Putamen (tissue), 1 donor: ENCODE results near the gene PCDHB11.
A peak's percentile ranks its signal among the peaks of the same experiment; 100 is the strongest.
"Not testable (repeated sequence)": the region's sequence is repeated elsewhere in the genome, so short reads cannot be mapped to it uniquely, and the experiment has no call there.

Experiments
- DNase-seq: peaks from one replicate; pipeline ENCODE4 v3.0.0-alpha.2; 2016; ENCODE audit warnings: low spot score

The PCDHB11 gene

DNA sequence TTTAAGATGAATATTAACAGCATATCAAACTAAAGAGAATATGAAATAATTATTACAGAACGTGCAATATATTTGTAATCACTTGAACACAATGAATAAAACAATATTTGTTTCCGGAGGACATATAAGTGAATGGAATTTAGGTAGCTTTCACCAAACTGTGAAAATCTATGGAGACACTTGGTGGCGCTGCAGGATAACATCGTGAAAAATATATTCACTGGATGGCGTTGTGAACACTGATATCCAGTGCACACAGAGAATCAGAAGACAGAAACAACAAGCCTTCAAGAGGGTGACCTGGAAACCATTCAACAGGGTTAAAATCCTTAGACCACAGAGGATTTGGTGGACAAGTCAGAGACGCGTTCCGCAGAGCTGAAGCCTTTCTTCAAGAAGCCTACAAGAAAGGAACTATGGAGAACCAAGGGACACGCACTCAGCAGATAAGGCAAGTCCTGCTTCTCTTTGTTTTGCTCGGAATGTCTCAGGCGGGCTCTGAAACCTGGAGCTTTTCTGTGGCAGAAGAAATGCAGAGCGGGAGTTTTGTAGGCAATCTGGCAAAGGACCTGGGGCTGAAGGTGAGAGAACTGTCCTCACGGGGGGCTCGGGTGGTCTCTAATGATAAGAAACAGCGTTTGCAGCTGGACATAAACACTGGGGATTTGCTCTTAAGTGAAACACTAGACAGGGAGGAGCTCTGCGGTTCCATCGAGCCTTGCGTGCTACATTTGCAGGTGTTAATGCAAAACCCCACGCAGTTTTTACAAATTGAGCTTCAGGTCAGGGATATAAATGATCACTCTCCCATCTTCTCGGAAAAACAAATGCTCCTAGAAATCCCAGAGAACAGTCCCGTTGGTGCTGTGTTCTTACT, at the start of gene PCDHB11:
PCDHB11 (plus strand) TSS at position 269 of the 877 bp plus-strand sequence; CDS start at position 417, 148 bp downstream.
- DNase-seq, result no peak

DNA sequence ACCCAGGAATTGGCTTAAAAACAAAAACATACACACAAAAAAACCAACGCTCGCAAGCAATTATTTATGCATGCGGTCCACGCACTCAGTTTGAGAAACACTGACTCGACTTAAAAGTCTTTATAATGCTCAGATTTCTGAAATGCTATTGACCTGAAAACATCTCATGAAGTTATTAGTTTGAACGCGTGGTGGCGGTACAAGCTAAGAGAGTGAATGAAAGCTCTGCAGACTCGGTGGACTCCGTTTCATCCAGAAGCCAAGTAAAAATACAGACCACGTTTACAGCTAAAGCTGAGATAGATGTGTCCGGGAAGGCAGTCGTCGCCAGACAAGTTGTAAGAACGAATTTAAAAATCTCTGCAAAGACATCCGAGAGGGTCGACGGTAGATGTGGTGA, 49.6 kb upstream of the PCDHB11 start, which contains the start of gene PCDHB6:
PCDHB6 (plus strand) TSS at position 246 of the 400 bp plus-strand sequence. CDS start 201 bp downstream, outside the sequence.
- no peak for DNase-seq

- no peak for DNase-seq
These were observed 49.0 kb upstream of the PCDHB11 start for GRCh38 chr5:141150224-141150992.

DNA sequence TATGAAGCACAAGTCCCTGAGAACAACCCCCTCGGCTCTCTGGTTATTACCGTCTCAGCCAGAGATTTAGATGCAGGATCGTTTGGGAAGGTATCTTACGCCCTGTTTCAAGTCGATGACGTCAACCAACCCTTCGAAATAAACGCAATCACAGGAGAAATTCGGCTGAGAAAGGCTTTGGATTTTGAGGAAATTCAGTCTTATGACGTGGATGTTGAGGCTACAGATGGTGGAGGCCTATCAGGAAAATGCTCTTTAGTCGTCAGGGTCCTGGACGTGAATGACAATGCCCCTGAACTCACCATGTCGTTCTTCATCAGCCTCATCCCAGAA, 48.5 kb upstream of the PCDHB11 start:
- no peak for DNase-seq

- DNase-seq, result not testable (repeated sequence)
These were observed 47.8 kb upstream of the PCDHB11 start for GRCh38 chr5:141151632-141152031.

GRCh38 chr5:141152096-141152495, 47.3 kb upstream of the PCDHB11 start:
- DNase-seq, result not testable (repeated sequence)

- DNase-seq, result no peak
These were observed 43.7 kb upstream of the PCDHB11 start for GRCh38 chr5:141155540-141156374.

GRCh38 chr5:141157356-141157755, 42.1 kb upstream of the PCDHB11 start:
- DNase-seq, result not testable (repeated sequence)

DNA sequence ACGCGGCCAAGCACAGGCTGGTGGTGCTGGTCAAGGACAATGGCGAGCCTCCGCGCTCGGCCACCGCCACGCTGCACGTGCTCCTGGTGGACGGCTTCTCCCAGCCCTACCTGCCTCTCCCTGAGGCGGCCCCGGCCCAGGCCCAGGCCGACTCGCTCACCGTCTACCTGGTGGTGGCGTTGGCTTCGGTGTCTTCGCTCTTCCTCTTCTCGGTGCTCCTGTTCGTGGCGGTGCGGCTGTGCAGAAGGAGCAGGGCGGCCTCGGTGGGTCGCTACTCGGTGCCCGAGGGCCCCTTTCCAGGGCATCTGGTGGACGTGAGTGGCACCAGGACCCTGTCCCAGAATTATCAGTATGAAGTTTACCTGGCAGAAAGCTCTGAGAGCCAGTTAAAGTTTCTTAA, 41.5 kb upstream of the PCDHB11 start:
- not testable (repeated sequence) for DNase-seq

DNA sequence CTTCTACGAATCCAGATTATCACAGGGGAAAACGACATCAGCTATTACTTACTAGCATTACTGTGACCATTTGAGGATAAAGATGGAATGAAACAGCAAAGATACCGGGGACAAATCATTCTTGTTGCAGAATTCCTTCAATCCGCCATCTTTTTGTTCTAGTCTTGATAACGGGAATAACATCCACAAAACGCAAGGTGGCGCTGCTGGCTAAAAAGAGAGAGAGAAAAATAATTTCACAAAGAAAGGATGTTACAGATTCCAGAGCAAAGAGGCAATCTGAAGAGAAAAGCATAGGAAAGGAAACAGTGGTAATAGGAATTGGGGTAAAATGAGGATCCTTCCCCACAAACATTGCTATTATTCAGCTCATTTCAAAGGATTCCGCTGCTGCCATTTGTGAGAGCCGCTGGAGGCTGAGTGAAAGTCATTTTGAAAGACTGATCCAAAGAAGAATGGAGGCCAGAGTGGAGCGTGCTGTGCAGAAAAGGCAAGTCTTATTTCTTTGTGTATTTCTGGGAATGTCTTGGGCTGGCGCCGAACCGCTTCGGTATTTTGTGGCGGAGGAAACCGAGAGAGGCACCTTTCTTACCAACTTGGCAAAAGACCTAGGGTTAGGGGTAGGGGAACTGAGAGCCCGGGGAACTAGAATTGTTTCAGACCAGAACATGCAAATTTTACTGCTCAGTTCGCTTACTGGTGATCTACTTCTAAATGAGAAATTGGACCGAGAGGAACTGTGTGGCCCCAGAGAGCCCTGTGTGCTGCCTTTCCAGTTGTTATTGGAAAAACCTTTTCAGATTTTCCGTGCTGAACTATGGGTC, 26.8 kb upstream of the PCDHB11 start, which contains the start of gene PCDHB7:
PCDHB7 (plus strand) TSS at position 264 of the 824 bp plus-strand sequence; CDS start at position 456, 192 bp downstream.
- DNase-seq, result peak; percentile 11

- DNase-seq, result not testable (repeated sequence)
These were observed 24.9 kb upstream of the PCDHB11 start for GRCh38 chr5:141174291-141175104.

DNA sequence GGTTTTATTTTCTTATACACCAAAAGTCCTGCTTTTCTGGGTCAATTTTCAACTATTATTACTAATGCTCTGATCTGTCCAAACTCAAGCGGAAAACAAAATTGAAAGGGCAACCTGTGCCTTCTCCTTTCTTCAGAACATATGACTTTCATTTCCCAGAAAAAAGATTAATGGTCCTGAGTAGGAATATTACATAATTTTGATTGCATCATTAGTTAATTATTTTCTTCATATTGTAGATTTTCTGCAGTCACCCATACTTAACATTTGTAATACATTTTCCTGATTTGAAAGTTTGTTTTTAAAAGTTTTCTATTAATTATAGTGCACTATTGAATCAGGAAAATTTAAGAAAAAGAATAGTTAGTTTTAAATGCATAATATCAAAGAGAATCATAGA, 23.5 kb upstream of the PCDHB11 start:
- DNase-seq, result no peak

DNA sequence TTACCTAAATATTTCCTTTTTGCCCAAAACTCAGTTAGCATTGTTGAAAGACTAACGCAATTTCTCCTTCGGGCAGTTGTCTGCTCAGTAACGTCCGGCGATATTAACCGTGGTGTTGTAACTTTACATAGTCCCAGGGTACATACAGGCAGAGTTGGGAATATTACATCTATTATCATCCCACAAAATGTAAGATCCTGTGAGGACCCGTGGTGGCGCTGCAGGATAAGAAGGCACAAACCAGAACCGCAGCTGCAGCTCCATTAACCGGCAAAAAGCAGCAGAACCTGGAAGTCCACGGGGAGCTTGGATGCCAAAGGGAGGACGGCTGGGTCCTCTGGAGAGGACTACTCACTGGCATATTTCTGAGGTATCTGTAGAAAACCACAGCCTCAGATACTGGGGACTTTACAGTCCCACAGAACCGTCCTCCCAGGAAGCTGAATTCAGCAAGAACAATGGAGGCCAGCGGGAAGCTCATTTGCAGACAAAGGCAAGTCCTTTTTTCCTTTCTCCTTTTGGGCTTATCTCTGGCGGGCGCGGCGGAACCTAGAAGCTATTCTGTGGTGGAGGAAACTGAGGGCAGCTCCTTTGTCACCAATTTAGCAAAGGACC, 21.7 kb upstream of the PCDHB11 start, which contains the start of gene PCDHB8:
PCDHB8 (plus strand) TSS at position 214 of the 615 bp plus-strand sequence; CDS start at position 459, 245 bp downstream.
- not testable (repeated sequence) for DNase-seq

- DNase-seq, result not testable (repeated sequence)
These were observed 20.1 kb upstream of the PCDHB11 start for GRCh38 chr5:141179371-141179770.

- not testable (repeated sequence) for DNase-seq
These were observed 19.6 kb upstream of the PCDHB11 start for GRCh38 chr5:141179876-141180275.

DNA sequence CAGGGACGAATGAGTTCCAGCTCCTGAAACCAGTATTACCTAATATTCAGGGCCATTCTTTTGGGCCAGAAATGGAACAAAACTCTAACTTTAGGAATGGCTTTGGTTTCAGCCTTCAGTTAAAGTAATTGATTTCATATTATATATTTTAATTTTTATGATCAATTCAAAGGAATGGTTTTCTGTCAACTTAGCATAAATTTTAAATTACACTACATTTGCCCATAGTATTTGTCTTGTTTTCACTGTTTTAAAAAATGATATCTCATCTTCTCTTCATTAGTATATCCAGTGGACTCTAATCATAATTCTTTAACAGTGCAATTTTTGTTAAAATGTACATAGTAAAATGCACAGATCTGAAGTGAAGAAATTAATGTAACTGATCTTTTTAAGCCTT, 19.1 kb upstream of the PCDHB11 start:
- DNase-seq, result no peak

DNA sequence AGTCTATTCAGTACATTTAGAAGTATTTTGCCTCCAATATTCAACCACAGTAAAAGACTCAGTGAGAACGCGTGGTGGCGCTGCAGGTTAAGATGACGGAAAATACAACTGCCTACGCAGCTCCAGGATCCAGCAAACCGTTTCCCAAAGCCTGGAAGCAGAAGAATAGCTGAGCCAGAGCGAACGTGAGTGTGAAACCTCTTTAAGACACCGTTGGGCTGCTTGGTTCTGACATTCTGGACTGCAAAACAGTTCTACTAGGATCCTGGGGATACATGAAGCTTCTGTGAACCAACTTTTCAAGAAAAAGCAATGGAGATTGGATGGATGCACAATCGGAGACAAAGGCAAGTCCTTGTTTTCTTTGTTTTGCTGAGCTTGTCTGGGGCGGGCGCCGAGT, 17.2 kb upstream of the PCDHB11 start, which contains the start of gene PCDHB16:
PCDHB16 (plus strand) TSS at position 140 of the 400 bp plus-strand sequence; CDS start at position 313, 173 bp downstream.
- DNase-seq, result peak; percentile 47

- not testable (repeated sequence) for DNase-seq
These were observed 15.1 kb upstream of the PCDHB11 start for GRCh38 chr5:141184117-141184855.
